Neuronal stem cell (in vitro differentiated cells): Measurements from ENCODE around the gene STAC3.
A peak's percentile ranks its signal among the peaks of the same experiment; 100 is the strongest.

Experiments used
- DNase-seq: peaks from one replicate; pipeline ENCODE4 v3.0.0-alpha.2; 2013; ENCODE audit warnings: low spot score
- H2AFZ ChIP-seq: one replicate; pipeline ENCODE4 v1.6.1; 2013; ENCODE audit warnings: mild to moderate bottlenecking, low read length, inconsistent platforms
- H2AK5ac ChIP-seq: 2 replicates; pipeline ENCODE4 v1.6.1; 2013; ENCODE audit warnings: low read depth, mild to moderate bottlenecking, inconsistent platforms, low read length, moderate library complexity, mixed read lengths
- H2BK120ac ChIP-seq: 2 replicates; pipeline ENCODE4 v1.6.1; 2013; ENCODE audit warnings: low read depth, mild to moderate bottlenecking, inconsistent platforms, low read length, moderate library complexity, mixed read lengths
- H2BK12ac ChIP-seq: one replicate; pipeline ENCODE4 v1.6.1; 2013; ENCODE audit warnings: low read length, inconsistent platforms
- H2BK15ac ChIP-seq: 2 replicates; pipeline ENCODE4 v1.6.1; 2013; ENCODE audit warnings: mild to moderate bottlenecking, low read length, inconsistent platforms, mixed read lengths
- H2BK5ac ChIP-seq: one replicate; pipeline ENCODE4 v1.6.1; 2013; ENCODE audit warnings: inconsistent platforms, mild to moderate bottlenecking, low read length, moderate library complexity
- H3K14ac ChIP-seq: one replicate; pipeline ENCODE4 v1.6.1; 2013; ENCODE audit warnings: low read length, inconsistent platforms
- H3K18ac ChIP-seq: 2 replicates; pipeline ENCODE4 v1.6.1; 2013; ENCODE audit warnings: low read length, inconsistent platforms
- H3K23ac ChIP-seq: 2 replicates; pipeline ENCODE4 v1.6.1; 2013; ENCODE audit warnings: low read depth, mild to moderate bottlenecking, mixed read lengths, low read length, inconsistent platforms; ENCODE audit not compliant: poor library complexity
- H3K27ac ChIP-seq: replicated peaks from 3 replicates; pipeline ENCODE4 v1.5.1; 2013; ENCODE audit warnings: low read length, inconsistent platforms
- H3K27me3 ChIP-seq, 3 experiments: 2 replicates each; pipeline ENCODE4 v1.6.1; 2013; ENCODE audit warnings: low read length in 3 of 3, mild to moderate bottlenecking in 2 of 3, inconsistent platforms in 1 of 3, low read depth in 1 of 3, mixed read lengths in 1 of 3, moderate library complexity in 1 of 3; ENCODE audit not compliant: control insufficient read depth in 3 of 3, insufficient read depth in 3 of 3
- H3K36me3 ChIP-seq, 2 donors: replicated peaks in 1 of 2; 2 replicates each; pipeline ENCODE4 v1.6.1; 2013; ENCODE audit warnings: low read length in 2 of 2; ENCODE audit not compliant: control insufficient read depth in 2 of 2, insufficient read depth in 2 of 2
- H3K4ac ChIP-seq: 2 replicates; pipeline ENCODE4 v1.6.1; 2013; ENCODE audit warnings: inconsistent platforms, mild to moderate bottlenecking, low read length, moderate library complexity
- H3K4me1 ChIP-seq, 2 donors: 1 replicate in 1 of 2; 2 replicates in 1 of 2; pipeline ENCODE4 v1.6.1; 2013; ENCODE audit warnings: low read length in 2 of 2, low read depth in 1 of 2; ENCODE audit not compliant: control insufficient read depth in 2 of 2, insufficient read depth in 1 of 2
- H3K4me2 ChIP-seq: one replicate; pipeline ENCODE4 v1.6.1; 2013; ENCODE audit warnings: mild to moderate bottlenecking, low read length, inconsistent platforms; ENCODE audit not compliant: insufficient read depth, poor library complexity, severe bottlenecking
- H3K4me3 ChIP-seq, 2 donors: 2 replicates each; pipeline ENCODE4 v1.5.1; 2013; ENCODE audit warnings: low read length in 2 of 2, mild to moderate bottlenecking in 2 of 2, inconsistent platforms in 1 of 2, moderate library complexity in 1 of 2
- H3K79me1 ChIP-seq: one replicate; pipeline ENCODE4 v1.6.1; 2013; ENCODE audit warnings: low read depth, mild to moderate bottlenecking, inconsistent platforms, low read length, moderate library complexity
- H3K9ac ChIP-seq: one replicate; pipeline ENCODE4 v1.6.1; 2013; ENCODE audit warnings: mild to moderate bottlenecking, low read depth, low read length, inconsistent platforms; ENCODE audit not compliant: poor library complexity
- H3K9me3 ChIP-seq, 2 donors: replicated peaks in 1 of 2; 2 replicates each; pipeline versions ENCODE3 to v1.6.1; 2013; ENCODE audit warnings: low read length in 2 of 2, mild to moderate bottlenecking in 2 of 2, inconsistent platforms in 1 of 2, low read depth in 1 of 2, mixed read lengths in 1 of 2, moderate library complexity in 1 of 2; ENCODE audit not compliant: control insufficient read depth in 2 of 2, insufficient read depth in 1 of 2
- H4K8ac ChIP-seq: one replicate; pipeline ENCODE4 v1.6.1; 2013; ENCODE audit warnings: low read depth, mild to moderate bottlenecking, inconsistent platforms, low read length, moderate library complexity
- H4K91ac ChIP-seq: one replicate; pipeline ENCODE4 v1.6.1; 2013; ENCODE audit warnings: low read length, low read depth, mild to moderate bottlenecking, inconsistent platforms; ENCODE audit not compliant: poor library complexity
- WGBS, 2 donors: extraction: QIAGEN DNeasy Blood & Tissue Kit; methylation state at CpG; one replicate each; pipeline ENCODE4 v1.1.7; 2013; ENCODE audit warnings: missing lambda C conversion rate in 2 of 2, mixed read lengths in 1 of 2; ENCODE audit not compliant: insufficient read length in 2 of 2, insufficient replicate concordance in 1 of 2; ENCODE audit errors: extremely low coverage in 2 of 2; 5-methylcytosine and 5-hydroxymethylcytosine counted together

Gene STAC3

DNA sequence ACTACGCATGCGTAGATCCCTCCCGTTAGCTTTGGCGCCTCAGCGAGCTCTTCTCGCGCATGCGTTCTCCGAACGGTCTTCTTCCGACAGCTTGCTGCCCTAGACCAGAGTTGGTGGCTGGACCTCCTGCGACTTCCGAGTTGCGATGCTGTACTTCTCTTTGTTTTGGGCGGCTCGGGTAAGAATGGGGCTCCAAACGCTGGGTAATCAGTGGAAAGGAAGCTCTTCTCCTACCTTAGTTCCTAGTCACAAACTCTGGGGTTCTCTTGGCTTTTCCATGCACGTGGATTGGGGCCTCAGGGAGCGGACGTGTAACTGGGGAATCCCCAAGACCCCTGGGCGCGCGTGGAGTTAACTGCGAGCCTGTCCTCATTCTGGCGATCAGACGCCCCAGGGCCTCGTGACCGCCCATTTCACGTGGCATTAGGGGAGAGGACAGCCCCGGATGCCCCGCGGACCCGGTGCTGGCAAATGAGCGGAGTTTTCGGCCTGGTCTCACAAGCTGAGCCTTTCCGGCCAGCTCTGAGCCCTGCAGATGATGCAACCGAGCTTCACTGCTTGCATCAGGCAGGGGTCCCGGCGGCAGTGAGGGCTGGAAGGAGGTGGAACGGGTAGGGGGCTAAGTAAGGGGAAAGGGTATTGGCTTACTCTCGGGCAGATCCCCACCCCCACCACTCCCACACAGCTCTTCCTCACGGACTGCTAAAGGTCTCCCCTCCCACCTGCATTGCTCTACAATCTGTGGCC lies 21.2 kb downstream of the STAC3 start, which contains the start of gene SHMT2:
Gene SHMT2 (plus strand): TSS at position 78 of the 747 bp plus-strand sequence. CDS start 68 bp downstream, at position 146.
- H4K91ac ChIP-seq, result no peak within 1 kb of the TSS
- peak within 1 kb of the TSS; percentile 84 for H3K4me2 ChIP-seq
- H3K14ac ChIP-seq, result no peak within 1 kb of the TSS
- peak; percentile 97 for DNase-seq
- WGBS, 2 donors, result no CpG with 5 or more reads among the region's 42 CpGs
- H3K4me1 ChIP-seq, result peaks cover 20 to 27% of the 10 kb centered on the region in 2 donors
- no peaks in the 10 kb centered on the region for H3K9me3 ChIP-seq
- peaks cover 36 to 44% of the 10 kb centered on the region in 2 donors for H3K36me3 ChIP-seq
- peaks cover 13 to 34% (median 28%) of the 10 kb centered on the region in 3 experiments for H3K27me3 ChIP-seq
- H2AFZ ChIP-seq, result peak within 1 kb of the TSS; percentile 84
- H2AK5ac ChIP-seq, result peak within 1 kb of the TSS; percentile 28
- no peak within 1 kb of the TSS for H2BK5ac ChIP-seq
- peak within 1 kb of the TSS; percentile 32 for H3K27ac ChIP-seq
- H3K23ac ChIP-seq, result peak within 1 kb of the TSS; percentile 40
- H3K9ac ChIP-seq, result peak within 1 kb of the TSS; percentile 91
- no peak within 1 kb of the TSS for H2BK12ac ChIP-seq
- no peak within 1 kb of the TSS for H2BK15ac ChIP-seq
- no peak within 1 kb of the TSS for H4K8ac ChIP-seq
- H2BK120ac ChIP-seq, result no peak within 1 kb of the TSS
- no peak within 1 kb of the TSS for H3K4ac ChIP-seq
- peak within 1 kb of the TSS; percentile 76 for H3K18ac ChIP-seq
- peak within 1 kb of the TSS; percentile 75 to 90 for H3K4me3 ChIP-seq
- peaks cover 9% of the 10 kb centered on the region for H3K79me1 ChIP-seq

DNA sequence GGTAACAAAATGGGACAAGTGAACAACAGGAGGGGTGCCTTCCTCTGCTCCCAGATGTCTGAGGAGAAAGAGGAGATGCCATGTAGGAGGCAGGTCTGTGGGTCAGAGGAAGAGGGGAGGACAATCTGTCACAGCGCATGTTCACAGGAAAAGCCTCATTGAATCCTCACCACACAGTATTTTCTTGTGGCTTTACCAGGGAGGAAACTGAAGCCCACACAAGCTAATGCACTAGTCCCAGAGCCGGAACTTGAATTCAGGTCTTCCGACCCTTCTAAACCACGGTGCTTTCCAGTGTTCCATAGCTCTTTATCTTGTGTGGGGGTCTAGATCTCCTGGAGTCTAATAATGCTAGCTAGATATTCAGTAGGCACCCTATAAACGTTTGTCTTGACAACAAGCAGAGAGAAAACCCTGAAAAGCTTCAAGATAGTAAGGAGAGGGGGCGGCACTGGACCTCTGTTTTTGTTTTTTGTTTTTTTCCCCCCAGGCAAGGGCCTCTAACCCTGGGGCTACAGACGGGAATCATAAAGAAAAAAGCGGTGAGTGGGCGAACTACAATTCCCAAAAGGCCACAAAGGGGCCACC lies 21.8 kb downstream of the STAC3 start:
- H3K27me3 ChIP-seq, result peaks cover 19 to 41% (median 34%) of the 10 kb centered on the region in 3 experiments
- no peak overlapping the region for H2BK15ac ChIP-seq
- H4K8ac ChIP-seq, result no peak overlapping the region
- H4K91ac ChIP-seq, result no peak overlapping the region
- no peak overlapping the region for H3K18ac ChIP-seq
- no peak for DNase-seq
- no peak overlapping the region for H3K14ac ChIP-seq
- peaks cover 31 to 37% of the 10 kb centered on the region in 2 donors for H3K36me3 ChIP-seq
- peak overlapping the region; percentile 84 for H2AFZ ChIP-seq
- H2BK12ac ChIP-seq, result no peak overlapping the region
- H3K79me1 ChIP-seq, result peaks cover 9% of the 10 kb centered on the region
- H3K4me1 ChIP-seq, result peaks cover 20 to 27% of the 10 kb centered on the region in 2 donors
- H3K4me2 ChIP-seq, result no peak overlapping the region
- no peak overlapping the region for H3K23ac ChIP-seq
- H3K4me3 ChIP-seq, result peak overlapping the region in 1 of 2 donors; percentile 75
- no CpG with 5 or more reads among the region's 9 CpGs for WGBS, 2 donors
- no peak overlapping the region for H3K9ac ChIP-seq
- H2BK5ac ChIP-seq, result no peak overlapping the region
- H2AK5ac ChIP-seq, result no peak overlapping the region
- H2BK120ac ChIP-seq, result no peak overlapping the region
- no peak overlapping the region for H3K27ac ChIP-seq
- peaks cover 0 to 2% of the 10 kb centered on the region in 2 donors for H3K9me3 ChIP-seq
- no peak overlapping the region for H3K4ac ChIP-seq

DNA sequence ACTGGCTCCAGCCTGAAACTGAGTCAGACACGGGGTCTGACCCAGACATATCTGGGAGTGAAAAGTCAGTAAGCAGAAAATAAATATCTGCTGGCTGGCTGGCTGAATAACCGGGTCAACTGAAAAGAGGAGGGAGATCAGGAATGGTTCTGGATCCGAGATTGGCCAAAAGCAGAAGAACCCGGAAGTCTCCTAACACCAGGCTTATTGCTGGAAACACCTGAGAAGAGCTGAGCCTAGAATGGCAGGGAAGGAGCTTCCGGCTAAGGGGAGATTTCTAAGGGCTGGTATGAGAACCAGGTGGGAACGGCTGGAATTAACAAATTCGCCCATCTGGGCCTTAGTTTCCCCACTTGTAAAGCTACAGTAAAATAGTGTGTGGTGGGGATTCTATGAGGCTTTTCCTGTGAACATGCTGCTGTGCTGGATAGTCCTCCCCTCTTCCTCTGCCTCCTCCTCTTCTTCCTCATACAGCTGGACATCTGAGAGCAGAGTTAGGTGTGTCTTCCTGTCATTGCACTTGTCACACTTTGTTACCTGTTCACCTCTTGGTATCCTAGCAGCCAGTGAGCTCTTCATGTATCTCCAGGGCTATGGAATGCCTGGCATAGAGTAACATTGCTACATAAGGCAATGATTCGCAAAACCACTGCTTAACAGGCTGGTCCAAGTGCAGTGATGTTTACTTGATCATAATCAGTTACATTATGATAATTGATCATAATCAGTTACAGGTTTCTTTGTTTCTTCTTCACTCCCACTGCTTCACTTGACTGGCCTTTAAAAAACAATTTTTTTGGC lies 23.5 kb downstream of the STAC3 start:
- Histone ChIP-seq H3K4ac (no peak overlapping the region), H3K14ac (no peak overlapping the region), H3K9me3 (peaks cover 0 to 4% of the 10 kb centered on the region in 2 donors), H3K36me3 (peaks cover 14 to 21% of the 10 kb centered on the region in 2 donors), H3K4me3 (peak overlapping the region; percentile 14 to 34), H2BK5ac (no peak overlapping the region), H2AK5ac (no peak overlapping the region), H3K18ac (peak overlapping the region; percentile 21), H2AFZ (peak overlapping the region; percentile 78), H4K8ac (no peak overlapping the region), H3K23ac (no peak overlapping the region), H3K4me1 (peaks cover 23 to 27% of the 10 kb centered on the region in 2 donors), H3K27ac (no peak overlapping the region), H2BK120ac (no peak overlapping the region), H3K79me1 (peaks cover 9% of the 10 kb centered on the region), H3K9ac (no peak overlapping the region), H2BK15ac (no peak overlapping the region), H2BK12ac (no peak overlapping the region), H3K4me2 (peak overlapping the region; percentile 82), H3K27me3 (peaks cover 21 to 57% (median 51%) of the 10 kb centered on the region in 3 experiments), H4K91ac (no peak overlapping the region)
- no CpG with 5 or more reads among the region's 8 CpGs for WGBS, 2 donors
- no peak for DNase-seq
